ENCODE data around the gene SLC17A3.

Gene SLC17A3

DNA sequence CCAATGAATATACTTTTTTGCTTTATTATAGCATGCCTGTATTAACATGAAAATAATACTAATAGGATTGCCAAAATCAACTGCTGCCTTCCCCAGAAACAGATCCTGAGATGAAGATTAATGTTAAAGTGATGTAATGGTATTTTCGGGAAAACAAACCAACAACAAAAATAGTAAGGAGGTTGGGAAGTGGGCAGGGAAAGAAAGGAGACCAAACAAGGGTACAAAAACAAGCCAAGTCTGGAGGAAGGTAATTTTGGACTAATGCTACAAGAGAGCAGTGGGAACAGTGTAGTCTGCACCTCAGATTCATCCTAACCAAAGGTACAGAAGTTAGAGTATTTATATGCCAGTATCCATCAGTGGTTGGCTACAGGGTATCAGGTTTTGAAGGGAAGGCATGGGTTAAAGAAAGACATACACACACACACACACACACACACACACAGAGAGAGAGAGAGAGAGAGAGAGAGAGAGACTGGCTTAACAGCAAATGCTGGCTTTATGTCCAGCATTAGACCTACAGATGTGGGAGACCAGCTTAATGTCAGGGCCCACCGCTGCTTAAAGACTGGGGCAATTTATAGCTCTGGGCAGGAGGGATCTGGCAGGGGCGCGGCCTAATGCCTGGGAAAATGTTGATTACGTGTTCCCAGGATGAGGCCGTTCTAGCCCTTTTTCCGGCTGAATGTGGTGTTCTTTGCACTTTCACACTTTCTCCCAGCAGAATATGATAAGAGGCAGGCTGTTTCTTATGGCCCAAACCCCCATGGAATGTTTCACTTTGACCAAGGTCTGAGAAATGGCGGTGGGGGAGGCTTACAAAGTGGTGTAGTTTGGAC is 38.4 kb downstream of the SLC17A3 start:
- DNase-seq (ENCODE audit: low read depth), result no peak

DNA sequence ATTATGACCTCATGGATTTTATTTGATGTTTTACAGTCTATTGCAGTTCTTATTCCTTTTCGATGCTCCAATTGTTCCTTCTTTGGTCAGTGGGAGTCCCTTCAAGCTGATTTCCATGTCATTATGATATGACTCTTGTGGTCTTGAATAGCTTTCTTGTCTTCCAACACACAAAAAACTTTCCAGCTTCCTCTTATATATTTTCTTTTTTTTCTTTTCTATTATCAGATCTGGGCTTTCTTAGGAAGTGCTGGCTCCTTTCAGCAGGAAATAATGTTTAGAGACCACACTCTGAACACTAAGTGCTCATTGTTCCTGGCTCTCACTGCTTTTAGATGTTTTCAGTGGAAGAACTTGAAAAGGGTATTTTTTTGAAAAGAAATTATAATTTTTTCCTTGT is 39.1 kb downstream of the SLC17A3 start:
- DNase-seq (ENCODE audit: low read depth), result no peak

DNA sequence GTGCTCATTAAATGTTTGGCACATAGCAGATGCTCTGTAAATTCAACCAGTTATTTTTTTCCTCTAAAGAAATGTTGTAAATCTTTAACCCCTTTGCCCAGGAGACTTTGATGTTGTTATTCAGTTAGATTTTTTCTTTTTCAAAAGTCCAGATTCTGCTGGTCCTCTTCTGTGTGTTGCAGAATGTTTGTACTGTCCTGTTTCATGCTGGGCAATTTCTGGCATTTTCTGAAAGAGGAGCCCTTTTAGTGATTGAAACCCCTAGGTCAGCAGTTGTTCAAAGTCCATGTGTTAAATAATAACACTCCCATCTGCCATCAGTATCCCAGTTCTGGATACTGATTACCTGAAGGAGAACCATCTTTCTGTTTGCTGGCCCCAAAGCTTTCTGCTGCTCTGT is 40.9 kb downstream of the SLC17A3 start:
- DNase-seq (ENCODE audit: low read depth), result no peak

DNA sequence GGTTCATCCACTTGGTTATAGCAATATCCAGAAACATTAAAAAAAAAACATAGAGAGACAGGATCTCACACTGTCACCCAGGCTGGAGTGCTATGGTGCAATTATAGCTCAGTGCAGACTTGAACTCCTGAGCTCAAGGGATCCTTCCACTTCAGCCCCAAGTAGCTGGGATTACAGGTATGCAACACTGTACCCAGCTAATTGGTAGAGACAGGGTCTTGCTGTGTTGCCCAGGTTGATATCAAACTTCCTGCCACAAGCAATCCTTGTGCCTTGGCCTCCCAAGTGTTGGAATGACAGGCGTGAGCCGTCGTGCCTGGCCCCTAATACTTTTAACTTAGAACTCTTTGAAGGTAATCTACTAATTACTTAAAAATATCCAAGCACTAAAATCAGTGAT is 41.4 kb downstream of the SLC17A3 start:
- no peak for DNase-seq (ENCODE audit: low read depth)

DNA sequence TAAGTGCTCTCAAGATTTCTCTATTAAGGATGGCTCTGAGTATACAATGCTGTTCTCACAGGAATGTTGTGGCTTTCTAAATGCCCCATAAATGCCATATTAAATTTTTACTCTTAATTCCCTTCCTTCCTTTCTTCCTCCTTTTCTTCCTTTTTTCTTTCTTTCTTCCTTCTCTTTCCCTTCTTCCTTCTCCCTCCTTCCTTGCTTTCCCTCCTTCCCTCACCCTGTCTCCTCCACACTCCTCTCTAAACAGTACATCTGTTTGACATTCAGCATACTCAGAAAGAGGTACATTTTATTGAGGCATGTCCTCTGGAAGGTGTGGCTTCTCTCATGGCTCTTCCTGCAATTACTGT is 41.8 kb downstream of the SLC17A3 start:
- no peak for DNase-seq (ENCODE audit: low read depth)

DNA sequence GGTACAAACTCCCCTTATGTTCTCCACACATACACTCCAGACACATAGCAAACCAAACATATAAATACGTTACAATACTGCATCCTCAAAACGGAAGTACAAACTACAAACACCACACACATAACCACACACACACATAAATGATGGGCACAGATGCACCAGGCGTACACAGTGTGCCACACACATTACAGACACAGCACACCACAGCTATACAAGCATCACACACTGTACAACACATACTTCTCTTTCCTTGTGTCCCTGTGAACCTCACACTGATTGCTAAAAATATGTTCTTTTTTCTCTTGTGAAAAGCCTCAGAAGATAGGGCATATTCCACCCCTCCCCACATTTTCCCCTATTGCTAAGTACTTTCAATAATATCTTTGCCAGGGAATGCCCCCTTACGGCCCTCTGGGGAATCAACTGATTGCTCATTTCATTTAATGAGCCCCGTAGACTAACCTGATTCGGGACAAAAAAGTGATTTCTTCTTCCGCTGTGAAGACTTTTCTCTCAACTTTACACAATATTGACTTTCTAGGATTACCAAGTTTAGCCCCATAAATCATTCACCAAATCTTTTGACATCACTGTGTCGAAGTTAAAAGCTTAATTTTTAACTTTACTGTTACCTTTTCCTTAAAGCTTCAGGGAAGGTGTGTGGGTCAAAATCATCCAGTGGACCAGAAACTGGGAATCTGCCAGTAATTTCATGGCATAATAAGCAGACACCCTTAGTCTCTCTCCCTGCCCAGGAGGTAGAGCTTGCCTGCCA is 42.3 kb downstream of the SLC17A3 start, which contains the start of gene SLC17A1:
SLC17A1 (minus strand) TSS at position 521 of the 775 bp plus-strand sequence. CDS start 1,495 bp downstream, outside the sequence.
- no peak for DNase-seq (ENCODE audit: low read depth)

DNA sequence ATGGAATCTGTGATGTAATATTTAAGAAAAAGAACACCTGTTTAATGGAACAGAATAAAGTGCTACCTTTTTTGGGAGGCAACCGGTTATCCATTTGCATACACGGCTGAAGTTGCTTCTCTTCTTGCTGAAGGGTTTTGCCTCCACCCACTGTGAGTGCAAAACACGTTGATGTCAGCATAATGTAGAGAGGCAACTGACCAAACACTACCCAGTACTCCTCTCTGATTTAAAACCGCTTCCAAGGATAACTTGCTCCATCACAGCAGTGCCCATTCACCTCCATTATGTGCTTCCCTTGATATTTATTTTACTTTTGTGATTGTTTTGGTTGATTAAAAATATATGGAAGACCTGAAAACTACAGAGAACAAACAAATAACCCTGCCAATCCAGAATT is 43.6 kb downstream of the SLC17A3 start:
- DNase-seq (ENCODE audit: low read depth), result no peak

DNA sequence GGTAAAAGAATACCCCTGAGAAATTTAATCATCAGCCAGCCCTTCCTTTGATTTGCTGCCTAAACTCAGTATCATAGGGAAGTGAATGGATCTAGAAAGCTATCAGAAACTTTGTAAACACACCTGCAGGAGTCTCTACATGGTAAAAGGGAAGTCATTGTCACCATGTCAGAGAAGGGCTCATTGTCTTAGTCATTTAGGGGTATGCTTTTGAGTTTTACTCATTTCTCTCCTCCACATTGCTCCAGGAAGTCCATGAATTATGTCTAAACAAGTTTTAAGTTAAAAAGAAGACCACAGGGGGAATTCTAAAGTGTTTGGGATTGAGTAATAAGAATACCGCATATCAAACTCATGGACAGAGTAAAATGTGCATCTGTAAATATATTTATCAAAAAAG is 44.7 kb downstream of the SLC17A3 start:
- DNase-seq (ENCODE audit: low read depth), result no peak

DNA sequence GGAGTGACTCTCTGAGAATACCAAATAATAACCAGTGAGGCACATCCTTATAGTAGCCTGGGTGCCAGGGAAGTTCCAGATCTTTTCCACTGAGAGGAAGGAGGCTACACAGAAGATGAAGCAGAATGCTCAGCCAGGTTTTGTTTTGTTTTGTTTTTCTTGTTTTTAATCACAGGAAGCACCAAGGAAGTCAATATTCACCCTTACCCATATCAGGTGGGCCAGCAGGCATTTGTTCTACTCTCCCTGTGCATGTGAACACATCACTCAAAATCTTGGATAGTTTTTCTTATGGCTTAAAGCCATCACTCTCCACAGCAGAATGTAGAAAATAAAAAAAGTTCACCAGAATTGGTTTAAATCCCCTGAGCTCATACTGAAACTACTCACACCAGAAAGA is 52.7 kb downstream of the SLC17A3 start:
- no peak for DNase-seq (ENCODE audit: low read depth)

DNA sequence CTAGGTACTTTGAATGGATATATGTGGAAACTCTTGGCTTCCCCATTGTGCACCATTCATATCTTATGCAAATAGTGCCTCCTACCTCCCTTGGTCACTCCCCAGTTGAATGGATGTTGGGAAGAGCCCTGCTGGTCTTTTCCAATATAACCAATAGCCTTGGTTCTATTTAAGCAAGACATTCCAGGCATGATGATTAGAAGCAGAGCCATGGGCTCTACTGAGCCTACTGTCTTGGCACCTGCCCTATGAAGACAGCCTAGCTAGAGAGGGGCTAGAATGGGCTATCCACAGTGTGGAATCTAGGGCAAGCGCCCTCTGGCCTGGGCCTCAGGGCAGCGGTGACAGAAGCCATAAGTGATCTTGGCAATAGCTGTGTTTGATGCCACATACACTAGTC is 57.8 kb downstream of the SLC17A3 start:
- no peak for DNase-seq (ENCODE audit: low read depth)

DNA sequence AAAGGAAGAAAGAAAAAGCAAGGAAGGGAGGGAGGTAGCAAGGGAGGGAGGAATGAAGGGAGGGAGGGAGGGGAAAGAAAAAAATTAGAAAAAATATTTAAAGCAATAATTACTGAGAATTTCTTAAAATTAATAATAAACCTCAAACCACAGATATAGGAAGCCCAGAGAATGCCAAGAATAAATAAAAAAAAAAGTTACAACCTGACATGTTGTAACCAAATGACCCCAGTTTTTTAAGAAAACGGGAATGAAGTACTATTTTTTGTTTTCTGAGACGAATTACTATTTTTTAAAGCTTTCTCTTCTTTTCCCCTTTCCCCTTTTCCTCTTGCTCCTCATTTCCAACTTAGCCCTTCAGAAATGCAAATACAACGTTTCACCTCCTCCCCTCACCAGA is 58.8 kb downstream of the SLC17A3 start:
- no peak for DNase-seq (ENCODE audit: low read depth)

DNA sequence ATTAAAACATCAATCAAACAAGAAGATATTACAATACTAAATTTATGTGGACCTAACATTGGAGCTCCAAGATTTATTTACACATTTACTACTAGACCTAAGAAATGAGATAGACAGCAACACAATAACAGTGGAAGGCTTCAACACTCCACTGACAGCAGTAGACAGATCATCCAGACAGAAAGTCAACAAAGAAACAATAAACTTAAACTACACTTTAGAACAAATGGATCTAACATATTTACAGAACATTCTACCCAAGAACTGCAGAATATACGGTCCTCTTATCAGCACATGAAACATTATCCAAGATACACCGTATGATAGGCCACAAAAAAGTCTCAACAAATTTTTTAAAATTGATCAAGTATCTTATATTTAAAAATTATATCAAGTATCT is 69.2 kb downstream of the SLC17A3 start:
- no peak for DNase-seq (ENCODE audit: low read depth)

DNA sequence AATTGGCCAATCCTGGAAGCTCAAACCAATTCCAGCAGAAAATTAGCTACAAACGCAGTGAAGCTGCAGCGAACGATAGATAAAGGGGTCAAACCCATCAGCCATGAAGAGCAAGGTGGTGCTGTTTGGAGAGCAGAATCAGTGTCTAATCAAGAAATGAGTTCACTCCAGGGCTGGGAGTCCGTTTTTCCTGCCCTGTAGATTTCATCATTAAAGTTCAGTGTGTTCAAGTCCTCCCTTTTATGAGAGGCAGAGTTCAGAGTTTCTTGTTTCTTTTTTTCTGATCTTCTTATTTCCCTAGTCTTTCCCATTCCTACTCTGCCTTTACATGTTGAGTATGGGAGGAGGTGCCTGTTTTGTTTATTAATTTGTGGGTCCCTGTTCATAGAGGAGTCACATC is 72.6 kb downstream of the SLC17A3 start:
- no peak for DNase-seq (ENCODE audit: low read depth)
